ENCODE data around the gene NMT1.

GRCh38 chr17:45063198-45063597 is 2.1 kb downstream of the NMT1 start:
- TF ChIP-seq CTCF (conservative IDR thresholded peaks at IDR 0.05; ENCODE audit: low read depth in 2 of 2) = no peak
- TF ChIP-seq POLR2AphosphoS5 (IDR thresholded peaks at IDR 0.05; ENCODE audit: low read depth) = no peak
